ENCODE data around the gene ACAN.
A peak's percentile ranks its signal among the peaks of the same experiment; 100 is the strongest.
"Not testable (repeated sequence)": the region's sequence is repeated elsewhere in the genome, so short reads cannot be mapped to it uniquely, and the experiment has no call there.

Gene ACAN

GRCh38 chr15:88913017-88913849 is 110.0 kb downstream of the ACAN start, which contains the start of gene MFGE8:
Gene MFGE8 (minus strand): TSS chr15:88913379. CDS start chr15:88913319, 60 bp downstream.
- FAIRE-seq (no peak), DNase-seq (ENCODE audit: extremely low spot score, insufficient read length, low read depth) (no peak)

DNA sequence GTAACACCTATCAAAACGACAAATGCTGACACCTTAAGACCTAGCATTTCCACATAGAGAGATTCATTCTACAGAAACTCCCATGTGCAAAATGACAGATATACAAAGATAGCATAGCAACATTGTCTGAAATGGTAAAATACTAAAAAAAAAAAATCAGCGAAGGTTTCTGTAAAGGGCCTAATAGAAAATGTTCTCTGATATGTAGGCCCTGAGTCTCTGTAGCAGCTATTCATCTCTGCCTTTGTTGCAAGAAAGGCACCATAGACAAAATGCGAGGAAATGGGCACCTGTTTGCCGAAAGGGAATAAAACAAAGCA is 110.6 kb downstream of the ACAN start:
- FAIRE-seq = no peak
- no peak for DNase-seq (ENCODE audit: extremely low spot score, insufficient read length, low read depth)

- FAIRE-seq = no peak
Measured at GRCh38 chr15:88915354-88915753, 112.1 kb downstream of the ACAN start.

GRCh38 chr15:88917760-88918159 is 114.5 kb downstream of the ACAN start:
- no peak for DNase-seq (ENCODE audit: extremely low spot score, insufficient read length, low read depth)
- no peak for FAIRE-seq

More at GRCh38 chr15:88915354-88915753, 112.1 kb downstream of the ACAN start:
- no peak for DNase-seq (ENCODE audit: extremely low spot score, insufficient read length, low read depth)

DNA sequence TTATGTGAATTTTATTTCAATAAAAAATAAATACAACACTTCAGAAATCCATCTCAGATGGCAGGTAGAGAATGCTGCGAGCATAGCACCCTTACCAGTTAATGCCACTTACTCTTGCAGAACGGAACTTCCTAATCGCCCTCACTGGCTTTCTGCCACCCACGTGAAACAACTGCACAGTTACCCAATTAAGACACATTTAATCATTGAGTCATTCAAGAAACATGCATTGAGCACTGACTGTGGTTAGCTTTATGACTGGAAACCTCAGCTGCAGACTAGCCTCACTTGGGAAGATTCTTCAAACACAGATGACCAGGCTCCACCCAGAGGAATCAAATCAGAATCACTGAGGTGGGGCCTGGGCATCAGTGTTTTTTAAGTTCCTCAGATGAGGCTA is 115.5 kb downstream of the ACAN start:
- DNase-seq (ENCODE audit: extremely low spot score, insufficient read length, low read depth) (no peak), FAIRE-seq (no peak)

DNA sequence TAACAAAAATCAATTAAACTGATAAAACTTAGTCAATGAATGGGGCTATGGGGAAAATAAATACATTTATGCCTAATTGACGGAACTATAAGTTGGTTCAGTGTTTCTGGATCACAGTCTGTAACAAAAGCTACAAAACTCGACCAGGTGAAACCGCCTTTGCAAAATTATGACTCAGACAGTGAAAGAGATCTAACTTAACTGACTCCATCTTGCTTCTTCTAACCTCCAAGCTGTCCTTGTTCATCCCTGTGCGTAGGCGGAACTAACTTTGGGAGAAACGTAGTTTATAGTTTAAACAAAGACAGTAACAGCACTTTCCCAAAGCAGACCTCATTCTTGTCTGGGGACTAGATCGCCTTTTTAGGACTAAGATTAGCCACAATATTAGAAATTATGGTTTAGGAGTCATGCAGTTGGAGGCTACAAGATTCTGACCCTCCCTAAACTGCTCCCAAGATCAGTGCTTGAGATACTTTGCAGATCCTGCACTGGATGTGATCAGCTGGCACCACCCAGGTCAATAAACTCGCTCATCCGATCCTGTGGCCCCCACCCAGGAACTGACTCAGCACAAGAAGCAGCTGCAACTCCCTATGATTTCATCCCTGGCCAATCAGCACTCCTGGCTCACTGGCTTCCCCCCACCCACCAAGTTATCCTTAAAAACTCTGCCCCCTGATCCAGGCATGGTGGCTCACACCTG is 117.1 kb downstream of the ACAN start:
- DNase-seq (ENCODE audit: extremely low spot score, insufficient read length, low read depth) (no peak), FAIRE-seq (peak; percentile 60)

DNA sequence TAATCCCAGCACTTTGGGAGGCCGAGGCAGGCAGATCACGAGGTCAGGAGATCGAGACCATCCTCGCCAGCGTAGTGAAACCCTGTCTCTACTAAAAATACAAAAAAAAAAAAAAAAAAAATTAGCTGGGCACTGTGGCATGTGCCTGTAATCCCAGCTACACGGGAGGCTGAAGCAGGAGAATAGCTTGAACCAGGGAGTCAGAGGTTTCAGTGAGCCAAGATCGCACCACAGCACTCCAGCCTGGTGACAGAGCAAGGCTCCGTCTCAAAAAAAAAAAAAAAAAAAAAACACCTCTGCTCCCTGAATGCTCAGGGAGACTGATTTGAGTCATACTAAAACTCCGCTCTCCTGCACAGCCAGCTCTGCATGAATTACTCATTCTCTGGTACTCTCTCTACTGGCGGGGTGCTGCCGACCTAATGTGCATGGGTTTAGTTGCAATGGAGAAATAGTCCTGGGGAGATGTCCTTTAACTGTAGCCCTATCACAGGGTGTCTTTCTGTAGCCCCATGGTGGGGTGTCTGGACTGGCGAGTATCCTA is 117.7 kb downstream of the ACAN start:
- FAIRE-seq = peak; percentile 76
- DNase-seq (ENCODE audit: extremely low spot score, insufficient read length, low read depth) = not testable (repeated sequence)
